SJCRH30 (cell line): ENCODE results near the gene LRRC32. TPM values are rescaled to one million over a fixed set of nuclear protein-coding genes. Genes with fewer than 3 reads are reported as not detected.

Source experiments
- DNase-seq, 2 experiments: peaks; one replicate each; pipeline ENCODE4 v3.0.0-alpha.2; 2015 to 2020
- H3K27ac ChIP-seq: fragments of 250-450 bp; sonication (Bioruptor Pico); 2 replicates; pipeline ENCODE4 v1.5.1; 2020; ENCODE audit warnings: mild to moderate bottlenecking, moderate library complexity
- H3K27me3 ChIP-seq: fragments of 250-450 bp; sonication (Bioruptor Pico); 2 replicates; pipeline ENCODE4 v1.5.1; 2020; ENCODE audit warnings: mild to moderate bottlenecking, moderate library complexity
- H3K36me3 ChIP-seq: fragments of 250-450 bp; sonication (Bioruptor Pico); 2 replicates; pipeline ENCODE4 v1.5.1; 2020; ENCODE audit warnings: mild to moderate bottlenecking, moderate library complexity
- H3K4me1 ChIP-seq: fragments of 250-450 bp; sonication (Bioruptor Pico); 2 replicates; pipeline ENCODE4 v1.5.1; 2020; ENCODE audit warnings: mild to moderate bottlenecking, moderate library complexity
- H3K4me3 ChIP-seq: fragments of 250-450 bp; sonication (Bioruptor Pico); 2 replicates; pipeline ENCODE4 v1.5.1; 2020; ENCODE audit warnings: mild to moderate bottlenecking, moderate library complexity
- H3K9me3 ChIP-seq: fragments of 250-450 bp; sonication (Bioruptor Pico); replicated peaks from 2 replicates; pipeline ENCODE4 v1.5.1; 2020; ENCODE audit warnings: mild to moderate bottlenecking, moderate library complexity
- total RNA-seq: library from RNA; depleted of rRNA; stranded (reverse); fragments of >200 nt; shearing (Covaris generic); gene quantifications from 2 replicates; pipeline ENCODE4 v1.2.3, GENCODE V29; 2014

LRRC32 gene
- total RNA-seq, 1 experiment from 2014 or later: 0.30 TPM

GRCh38 chr11:76691655-76692054, 21.1 kb upstream of the LRRC32 start:
- no peak overlapping the region for H3K27ac ChIP-seq
- no peak for DNase-seq
- H3K4me3 ChIP-seq: no peak overlapping the region
- no peaks in the 10 kb centered on the region for H3K9me3 ChIP-seq
- H3K36me3 ChIP-seq: no peaks in the 10 kb centered on the region
- H3K27me3 ChIP-seq: no peaks in the 10 kb centered on the region
- H3K4me1 ChIP-seq: no peaks in the 10 kb centered on the region

- Histone ChIP-seq H3K27ac (no peak overlapping the region), H3K4me1 (no peaks in the 10 kb centered on the region), H3K9me3 (no peaks in the 10 kb centered on the region), H3K36me3 (no peaks in the 10 kb centered on the region), H3K4me3 (no peak overlapping the region), H3K27me3 (no peaks in the 10 kb centered on the region)
- no peak for DNase-seq
Observed at GRCh38 chr11:76690736-76691135, 20.2 kb upstream of the LRRC32 start.

- Histone ChIP-seq H3K9me3 (no peaks in the 10 kb centered on the region), H3K27ac (no peak overlapping the region), H3K4me1 (no peaks in the 10 kb centered on the region), H3K36me3 (no peaks in the 10 kb centered on the region), H3K27me3 (no peaks in the 10 kb centered on the region), H3K4me3 (no peak overlapping the region)
- no peak for DNase-seq
Observed at GRCh38 chr11:76689313-76690260, 19.0 kb upstream of the LRRC32 start.

GRCh38 chr11:76688146-76688545, 17.6 kb upstream of the LRRC32 start:
- no peak for DNase-seq
- H3K9me3 ChIP-seq: no peaks in the 10 kb centered on the region
- H3K36me3 ChIP-seq: no peaks in the 10 kb centered on the region
- H3K4me3 ChIP-seq: no peak overlapping the region
- no peaks in the 10 kb centered on the region for H3K27me3 ChIP-seq
- no peaks in the 10 kb centered on the region for H3K4me1 ChIP-seq
- no peak overlapping the region for H3K27ac ChIP-seq

- Histone ChIP-seq H3K36me3 (no peaks in the 10 kb centered on the region), H3K27me3 (no peaks in the 10 kb centered on the region), H3K9me3 (no peaks in the 10 kb centered on the region), H3K4me3 (no peak overlapping the region), H3K4me1 (no peaks in the 10 kb centered on the region), H3K27ac (no peak overlapping the region)
- DNase-seq: no peak
Observed at GRCh38 chr11:76686261-76687079, 15.9 kb upstream of the LRRC32 start.

GRCh38 chr11:76685831-76686230, 15.3 kb upstream of the LRRC32 start:
- H3K4me3 ChIP-seq: no peak overlapping the region
- no peaks in the 10 kb centered on the region for H3K27me3 ChIP-seq
- H3K27ac ChIP-seq: no peak overlapping the region
- H3K4me1 ChIP-seq: no peaks in the 10 kb centered on the region
- no peaks in the 10 kb centered on the region for H3K9me3 ChIP-seq
- DNase-seq: no peak
- H3K36me3 ChIP-seq: no peaks in the 10 kb centered on the region

GRCh38 chr11:76685237-76685636, 14.7 kb upstream of the LRRC32 start:
- Histone ChIP-seq H3K27me3 (no peaks in the 10 kb centered on the region), H3K4me1 (no peaks in the 10 kb centered on the region), H3K4me3 (no peak overlapping the region), H3K9me3 (no peaks in the 10 kb centered on the region), H3K36me3 (no peaks in the 10 kb centered on the region), H3K27ac (no peak overlapping the region)
- no peak for DNase-seq

GRCh38 chr11:76684516-76684915, 14.0 kb upstream of the LRRC32 start:
- Histone ChIP-seq H3K36me3 (no peaks in the 10 kb centered on the region), H3K27me3 (no peaks in the 10 kb centered on the region), H3K9me3 (no peaks in the 10 kb centered on the region), H3K4me3 (no peak overlapping the region), H3K4me1 (no peaks in the 10 kb centered on the region), H3K27ac (no peak overlapping the region)
- no peak for DNase-seq

GRCh38 chr11:76683161-76684095, 12.9 kb upstream of the LRRC32 start:
- DNase-seq: no peak
- Histone ChIP-seq H3K4me3 (no peak overlapping the region), H3K9me3 (no peaks in the 10 kb centered on the region), H3K36me3 (no peaks in the 10 kb centered on the region), H3K4me1 (no peaks in the 10 kb centered on the region), H3K27me3 (no peaks in the 10 kb centered on the region), H3K27ac (no peak overlapping the region)

GRCh38 chr11:76682684-76683083, 12.1 kb upstream of the LRRC32 start:
- H3K36me3 ChIP-seq: no peaks in the 10 kb centered on the region
- DNase-seq: no peak
- no peak overlapping the region for H3K27ac ChIP-seq
- H3K4me1 ChIP-seq: no peaks in the 10 kb centered on the region
- no peak overlapping the region for H3K4me3 ChIP-seq
- no peaks in the 10 kb centered on the region for H3K27me3 ChIP-seq
- no peaks in the 10 kb centered on the region for H3K9me3 ChIP-seq

GRCh38 chr11:76682106-76682505, 11.6 kb upstream of the LRRC32 start:
- Histone ChIP-seq H3K36me3 (no peaks in the 10 kb centered on the region), H3K9me3 (no peaks in the 10 kb centered on the region), H3K27ac (no peak overlapping the region), H3K27me3 (no peaks in the 10 kb centered on the region), H3K4me1 (no peaks in the 10 kb centered on the region), H3K4me3 (no peak overlapping the region)
- DNase-seq: no peak

GRCh38 chr11:76680518-76681425, 10.2 kb upstream of the LRRC32 start:
- Histone ChIP-seq H3K9me3 (no peaks in the 10 kb centered on the region), H3K4me3 (0 out of 2 replicates have a peak overlapping the region, but pooled peaks have one; percentile 15), H3K36me3 (no peaks in the 10 kb centered on the region), H3K27me3 (no peaks in the 10 kb centered on the region), H3K4me1 (no peaks in the 10 kb centered on the region), H3K27ac (no peak overlapping the region)
- peak; percentile 79 to 88 for DNase-seq

- DNase-seq: no peak
- Histone ChIP-seq H3K36me3 (no peaks in the 10 kb centered on the region), H3K4me1 (no peaks in the 10 kb centered on the region), H3K9me3 (no peaks in the 10 kb centered on the region), H3K27me3 (no peaks in the 10 kb centered on the region), H3K4me3 (no peak overlapping the region), H3K27ac (no peak overlapping the region)
Observed at GRCh38 chr11:76678321-76678720, 7.8 kb upstream of the LRRC32 start.

- Histone ChIP-seq H3K4me1 (no peaks in the 10 kb centered on the region; the same call in 1 of the 2 replicates), H3K9me3 (no peaks in the 10 kb centered on the region), H3K27me3 (no peaks in the 10 kb centered on the region), H3K36me3 (no peaks in the 10 kb centered on the region), H3K27ac (no peak overlapping the region), H3K4me3 (no peak overlapping the region)
- DNase-seq: no peak
Observed at GRCh38 chr11:76677458-76677765, 6.9 kb upstream of the LRRC32 start.
